Lower leg skin (tissue), 4 donors: ENCODE measurements around the gene WARS2. TPM values are rescaled to one million over a fixed set of nuclear protein-coding genes. Genes with fewer than 3 reads are reported as not detected.
"Not testable (repeated sequence)": the region's sequence is repeated elsewhere in the genome, so short reads cannot be mapped to it uniquely, and the experiment has no call there.

Experiments
- DNase-seq, 2 donors: peaks; one replicate each; pipeline ENCODE4 v3.0.0-alpha.2; 2019; ENCODE audit warnings: low spot score in 2 of 2
- H3K4me3 ChIP-seq: fragments of 200-600 bp; sonication (generic); 2 replicates; pipeline ENCODE4 v1.5.1; 2017; ENCODE audit warnings: mild to moderate bottlenecking, low read depth; ENCODE audit not compliant: poor library complexity, severe bottlenecking
- CTCF ChIP-seq, 3 donors: fragments of 450-650 bp; IDR thresholded peaks; one replicate each; pipeline ENCODE4 v1.5.1; 2016; ENCODE audit warnings: antibody characterized with exemption in 3 of 3, mild to moderate bottlenecking in 3 of 3, moderate library complexity in 2 of 3
- POLR2A ChIP-seq, 2 donors: fragments of 450-650 bp; IDR thresholded peaks; one replicate each; pipeline ENCODE4 v1.6.1; 2016 to 2017; ENCODE audit warnings: antibody characterized with exemption in 2 of 2, mild to moderate bottlenecking in 1 of 2, moderate library complexity in 1 of 2
- WGBS, 2 donors: methylation state at CpG; one replicate each; pipeline ENCODE4 v1.1.5; 2018; 5-methylcytosine and 5-hydroxymethylcytosine counted together
- intact Hi-C: fragments of 100-400 bp; cut with DNase I; formaldehyde crosslinking; loops from one replicate; pipeline ENCODE4 v1.15.0; 2023; ENCODE audit warnings: low total_unique reads
- total RNA-seq, 4 donors: library from RNA; depleted of rRNA; stranded (reverse); fragments of >200 nt; gene quantifications; one replicate each; pipeline ENCODE4 v1.1.0, GENCODE V29; 2016

WARS2 gene
- total RNA-seq, 4 donors from 2014 or later: 8.1 to 21.8 (median 13.2) TPM

DNA sequence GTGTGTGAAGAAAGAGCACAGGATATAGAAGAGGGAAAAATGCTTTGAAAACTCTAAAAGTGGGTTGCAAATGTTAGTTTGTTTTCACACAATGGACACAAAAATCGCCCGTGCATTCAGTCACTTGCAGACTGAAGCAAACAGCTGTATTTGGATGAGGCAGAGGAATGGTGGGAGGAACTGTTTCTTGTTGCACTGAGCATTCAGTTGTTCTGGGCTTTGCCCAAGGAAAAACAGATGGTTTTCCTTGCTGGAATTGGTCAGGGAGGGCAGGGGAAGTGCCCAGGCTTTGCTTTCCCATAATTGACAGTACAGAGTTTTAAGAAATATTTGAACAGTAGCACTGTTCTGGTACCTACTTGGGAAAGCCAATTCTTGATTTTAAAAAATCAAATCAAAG, 19.5 kb upstream of the WARS2 start:
- no peak for TF ChIP-seq CTCF (IDR thresholded peaks at IDR 0.05)
- TF ChIP-seq POLR2A (IDR thresholded peaks at IDR 0.05): no peak
- 62 to 64% methylated on average over 2 of the region's 2 CpGs for WGBS, 2 donors
- intact Hi-C loops: no loop called here

DNA sequence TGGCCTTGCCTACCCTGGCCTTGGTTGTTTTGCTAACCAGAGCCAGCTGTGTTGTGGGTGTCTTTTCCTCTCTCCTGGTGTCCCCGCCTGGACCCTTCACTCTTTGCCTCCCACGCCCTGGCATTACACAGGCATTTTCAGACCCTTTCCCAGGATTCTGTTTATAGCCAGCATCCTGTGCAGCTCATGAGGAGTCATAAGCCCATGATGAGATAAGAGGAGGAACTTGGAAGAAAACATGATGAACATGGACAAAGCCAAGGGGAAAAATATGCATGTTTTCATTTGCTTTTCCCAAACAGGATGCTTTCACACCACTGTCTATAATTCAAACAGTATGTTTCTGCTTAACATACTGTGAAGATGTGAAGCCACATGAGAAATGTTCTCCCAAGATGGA, 18.7 kb upstream of the WARS2 start:
- no peak for DNase-seq
- TF ChIP-seq POLR2A (IDR thresholded peaks at IDR 0.05) (no peak), CTCF (IDR thresholded peaks at IDR 0.05) (no peak)
- intact Hi-C loops: no loop called here

More for the DNA sequence above, 19.5 kb upstream of the WARS2 start:
- DNase-seq: no peak
- no peak overlapping the region for H3K4me3 ChIP-seq

GRCh38 chr1:119156761-119157160, 16.3 kb upstream of the WARS2 start:
- intact Hi-C loops, H3K4me3 ChIP-seq, DNase-seq: not testable (repeated sequence)
- 97 to 100% methylated on average over 6 of the region's 6 CpGs for WGBS, 2 donors

More for the DNA sequence above, 18.7 kb upstream of the WARS2 start:
- WGBS, 2 donors: 62 to 75% methylated on average over 2 of the region's 2 CpGs
- H3K4me3 ChIP-seq: no peak overlapping the region

DNA sequence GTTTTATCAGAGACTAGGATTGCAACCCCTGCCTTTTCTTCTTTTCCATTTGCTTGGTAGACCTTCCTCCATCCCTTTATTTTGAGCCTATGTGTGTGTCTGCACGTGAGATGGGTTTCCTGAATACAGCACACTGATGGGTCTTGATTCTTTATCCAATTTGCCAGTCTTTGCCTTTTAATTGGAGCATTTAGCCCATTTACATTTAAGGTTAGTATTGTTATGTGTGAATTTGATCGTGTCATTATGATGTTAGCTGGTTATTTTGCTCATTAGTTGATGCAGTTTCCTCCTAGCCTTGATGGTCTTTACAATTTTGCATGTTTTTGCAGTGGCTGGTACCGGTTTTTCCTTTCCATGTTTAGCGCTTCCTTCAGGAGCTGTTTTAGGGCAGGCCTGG, 14.6 kb upstream of the WARS2 start:
- WGBS, 2 donors: 95 to 96% methylated on average over 4 of the region's 4 CpGs
- intact Hi-C loops, H3K4me3 ChIP-seq, DNase-seq: not testable (repeated sequence)

DNA sequence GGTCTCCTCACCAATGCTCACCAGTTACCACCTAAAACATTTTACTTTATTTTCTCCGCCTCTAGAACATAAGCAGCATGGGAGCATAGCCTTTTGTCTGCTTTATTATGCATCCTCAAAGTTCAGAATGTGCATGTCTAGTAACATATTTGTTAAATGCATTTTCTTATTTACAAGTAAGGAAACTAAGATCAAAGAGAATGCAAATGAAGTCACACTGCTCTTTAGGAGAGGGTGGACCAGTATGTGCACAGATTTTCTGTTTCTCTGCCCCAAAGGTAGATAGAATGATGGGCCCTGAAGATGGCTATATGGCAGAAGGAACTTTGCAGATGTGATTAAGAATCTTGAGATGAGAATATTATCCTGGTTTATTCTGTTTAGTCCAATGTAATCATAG, 9.7 kb upstream of the WARS2 start:
- H3K4me3 ChIP-seq: no peak overlapping the region
- WGBS, 2 donors: 97 to 100% methylated on average over 1 of the region's 1 CpG
- DNase-seq: no peak
- intact Hi-C loops: no loop called here
- no peak for TF ChIP-seq POLR2A (IDR thresholded peaks at IDR 0.05)
- TF ChIP-seq CTCF (IDR thresholded peaks at IDR 0.05): no peak

GRCh38 chr1:119147661-119148090, 7.2 kb upstream of the WARS2 start:
- no peak for TF ChIP-seq CTCF (IDR thresholded peaks at IDR 0.05)
- TF ChIP-seq POLR2A (IDR thresholded peaks at IDR 0.05): no peak
- no peak overlapping the region for H3K4me3 ChIP-seq
- intact Hi-C loops: no loop called here
- DNase-seq: no peak
- WGBS, 2 donors: 45 to 59% methylated on average over 4 of the region's 4 CpGs

DNA sequence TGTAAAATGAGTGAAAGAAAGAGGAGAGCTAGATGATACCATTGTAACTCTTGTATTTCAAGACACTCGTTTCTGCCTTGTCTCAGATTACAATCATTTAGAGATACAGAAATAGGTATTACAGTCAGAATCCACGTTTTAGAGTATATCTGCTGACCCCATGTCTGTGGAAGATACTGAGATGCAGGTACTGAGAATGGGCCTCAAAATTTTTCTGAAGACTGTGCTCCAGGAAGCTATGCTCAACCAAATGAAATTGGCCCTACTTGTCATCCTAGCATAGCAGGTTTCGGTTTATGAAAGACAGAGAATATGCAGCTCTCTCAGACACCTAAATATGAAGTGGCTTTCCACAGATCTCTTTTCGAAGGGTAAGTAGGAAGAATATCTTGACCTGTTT, 6.0 kb upstream of the WARS2 start:
- intact Hi-C loops: no loop called here
- TF ChIP-seq POLR2A (IDR thresholded peaks at IDR 0.05) (no peak), CTCF (IDR thresholded peaks at IDR 0.05) (no peak)
- WGBS, 2 donors: 83 to 87% methylated on average over 4 of the region's 4 CpGs
- H3K4me3 ChIP-seq: no peak overlapping the region
- no peak for DNase-seq
